ENCODE results near the gene FCER1G.

The FCER1G gene

DNA sequence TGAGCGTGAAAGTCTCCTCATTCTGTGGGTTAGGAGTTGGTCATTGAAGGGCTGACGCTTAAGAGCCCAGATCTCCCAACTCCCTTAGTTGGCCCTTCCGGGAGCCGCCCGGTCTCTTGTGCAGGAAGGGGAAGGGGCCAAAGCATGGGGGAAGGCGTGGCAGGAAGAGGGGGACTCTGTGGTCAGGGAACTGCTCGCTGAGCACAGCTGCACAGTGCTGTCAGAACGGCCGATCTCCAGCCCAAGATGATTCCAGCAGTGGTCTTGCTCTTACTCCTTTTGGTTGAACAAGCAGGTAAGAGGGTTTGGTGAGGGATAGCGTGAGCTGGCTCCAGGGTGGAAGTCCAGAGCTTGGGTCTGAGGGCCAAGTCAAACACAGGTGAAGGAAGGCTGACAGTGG is at the start of gene FCER1G:
TSS of gene FCER1G (plus strand) at position 220 of the 400 bp plus-strand sequence. CDS start at position 247, 27 bp downstream.
- no peak for DNase-seq (ENCODE audit: low read depth in 2 of 3, low spot score in 2 of 3)

- peak; percentile 77 to 82 (median 78) for DNase-seq (ENCODE audit: low read depth in 2 of 3, low spot score in 2 of 3)
Measured at GRCh38 chr1:161165742-161166668, 49.1 kb upstream of the FCER1G start, which contains the start of gene PPOX. TSS of gene PPOX (plus strand) at chr1:161166426. CDS start at chr1:161166848, 422 bp downstream.

- DNase-seq (ENCODE audit: low read depth in 2 of 3, low spot score in 2 of 3), result no peak
Measured at GRCh38 chr1:161166669-161167548, 48.2 kb upstream of the FCER1G start.

DNA sequence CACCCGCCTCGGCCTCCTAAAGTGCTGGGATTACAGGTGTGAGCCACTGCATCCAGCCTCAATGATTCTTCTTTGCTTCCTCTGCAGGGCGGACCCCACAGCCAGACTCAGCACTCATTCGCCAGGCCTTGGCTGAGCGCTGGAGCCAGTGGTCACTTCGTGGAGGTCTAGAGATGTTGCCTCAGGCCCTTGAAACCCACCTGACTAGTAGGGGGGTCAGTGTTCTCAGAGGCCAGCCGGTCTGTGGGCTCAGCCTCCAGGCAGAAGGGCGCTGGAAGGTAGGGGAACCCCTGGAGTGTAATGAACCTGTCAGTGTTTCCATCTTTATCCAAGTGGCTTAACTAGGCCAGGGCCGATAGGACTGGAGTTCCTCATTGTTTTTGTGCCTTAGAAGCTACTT is 46.2 kb upstream of the FCER1G start:
- DNase-seq (ENCODE audit: low read depth in 2 of 3, low spot score in 2 of 3), result no peak

GRCh38 chr1:161171191-161171590 is 43.9 kb upstream of the FCER1G start:
- DNase-seq (ENCODE audit: low read depth in 2 of 3, low spot score in 2 of 3), result no peak

DNA sequence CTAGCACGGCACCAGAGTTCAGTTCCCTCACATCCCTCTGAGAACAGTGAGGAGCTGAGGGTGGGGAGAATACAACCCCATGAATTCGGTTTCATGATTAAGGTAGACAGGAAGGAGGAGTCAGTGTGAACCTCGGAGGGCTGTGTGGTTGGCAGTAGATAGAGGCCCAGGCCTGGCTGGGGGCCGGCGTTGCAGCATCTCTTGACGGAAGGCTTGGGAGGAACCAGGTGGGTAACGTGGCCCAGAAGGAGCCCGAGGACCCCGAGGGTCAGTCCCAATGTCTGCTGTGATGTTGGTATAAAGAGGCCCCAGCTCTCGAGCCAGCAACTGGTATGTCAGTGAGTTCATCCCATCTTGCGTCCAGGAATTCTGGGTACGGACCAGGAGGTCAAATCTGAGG is 43.4 kb upstream of the FCER1G start:
- no peak for DNase-seq (ENCODE audit: low read depth in 2 of 3, low spot score in 2 of 3)

DNA sequence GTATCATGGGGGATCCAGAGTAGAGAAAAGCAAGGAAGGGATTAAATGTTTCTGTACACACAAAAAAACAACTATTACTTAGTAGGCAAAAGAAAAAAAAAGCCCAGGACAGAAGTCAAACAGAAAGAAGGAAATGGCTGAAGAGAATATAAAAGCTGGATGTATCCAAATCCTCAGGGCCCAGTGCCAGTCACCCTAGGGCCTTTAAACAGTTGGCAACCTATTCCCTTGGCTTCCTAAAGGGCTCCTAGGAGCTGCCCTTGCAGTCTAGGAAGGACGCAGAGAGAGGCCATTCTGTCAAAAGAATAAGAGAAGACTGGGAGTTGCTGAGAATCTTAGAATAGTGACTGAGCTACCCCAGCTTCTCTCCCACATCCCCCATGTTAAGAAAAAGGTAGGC is 42.7 kb upstream of the FCER1G start:
- DNase-seq (ENCODE audit: low read depth in 2 of 3, low spot score in 2 of 3), result no peak

DNA sequence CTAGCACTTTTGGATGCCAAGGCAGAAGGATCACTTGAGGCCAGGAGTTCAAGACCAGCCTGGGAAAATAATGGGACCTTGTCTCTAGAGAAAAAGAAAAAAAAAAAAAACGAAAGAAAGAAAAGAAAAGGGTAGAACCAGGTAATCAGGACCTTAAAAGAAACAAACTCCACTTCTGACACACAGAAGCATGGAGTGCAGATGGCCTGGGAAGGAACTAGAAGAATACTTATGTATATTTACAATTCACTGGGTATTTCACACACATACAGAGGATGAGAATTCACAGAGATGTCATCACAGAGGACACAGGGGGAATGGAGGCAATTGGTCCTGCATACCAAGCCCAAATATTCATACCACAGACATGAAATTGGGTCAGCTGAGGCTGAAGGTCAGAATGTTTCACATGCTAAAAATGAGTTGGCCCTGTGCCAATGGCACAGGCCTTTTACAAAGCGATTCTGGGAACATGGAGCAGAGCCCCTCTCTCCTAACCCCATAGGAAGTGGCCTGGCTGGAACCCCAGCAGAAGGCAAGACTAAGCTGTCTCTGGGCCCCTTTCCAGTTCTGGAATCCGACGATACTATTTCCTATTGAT is 42.2 kb upstream of the FCER1G start:
- no peak for DNase-seq (ENCODE audit: low read depth in 2 of 3, low spot score in 2 of 3)

DNA sequence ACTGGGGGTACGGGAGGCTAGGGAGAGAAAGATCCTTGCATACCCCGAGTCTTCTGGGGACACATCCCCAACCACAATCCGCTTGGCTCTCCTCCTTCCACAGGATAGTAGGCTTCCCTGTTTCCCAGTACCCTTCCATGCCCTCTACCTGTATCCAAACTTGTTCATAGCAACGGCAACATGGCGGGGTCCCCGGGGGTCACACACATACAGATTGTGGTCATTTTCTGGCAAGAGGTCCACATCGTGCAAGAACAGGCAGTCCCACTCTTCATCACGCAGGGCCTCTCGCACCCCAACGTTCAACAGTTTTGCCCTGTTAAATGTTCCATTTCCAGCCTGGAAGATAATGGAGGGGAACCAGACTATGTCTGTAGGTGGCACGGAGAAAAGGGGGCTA is 41.4 kb upstream of the FCER1G start:
- no peak for DNase-seq (ENCODE audit: low read depth in 2 of 3, low spot score in 2 of 3)

DNA sequence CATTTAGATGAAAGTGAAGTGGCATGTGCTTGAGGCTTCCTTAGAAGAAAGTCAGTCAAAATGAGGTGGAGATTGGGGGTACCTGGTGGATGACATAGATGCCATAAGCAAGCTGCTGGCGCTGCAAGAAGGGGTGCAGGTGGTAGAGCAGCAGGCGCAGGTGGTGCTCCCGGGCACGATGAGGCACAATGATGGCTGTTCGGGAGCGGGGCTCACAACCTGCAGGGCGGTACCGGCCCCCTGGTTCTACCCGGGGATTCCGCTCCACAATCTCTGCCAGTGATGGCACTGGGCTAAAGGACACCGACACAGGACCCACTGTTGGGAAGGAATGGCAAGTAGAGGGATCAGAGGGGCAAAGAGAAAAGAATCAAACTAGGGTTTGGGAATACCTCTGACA is 40.2 kb upstream of the FCER1G start:
- DNase-seq (ENCODE audit: low read depth in 2 of 3, low spot score in 2 of 3), result no peak

DNA sequence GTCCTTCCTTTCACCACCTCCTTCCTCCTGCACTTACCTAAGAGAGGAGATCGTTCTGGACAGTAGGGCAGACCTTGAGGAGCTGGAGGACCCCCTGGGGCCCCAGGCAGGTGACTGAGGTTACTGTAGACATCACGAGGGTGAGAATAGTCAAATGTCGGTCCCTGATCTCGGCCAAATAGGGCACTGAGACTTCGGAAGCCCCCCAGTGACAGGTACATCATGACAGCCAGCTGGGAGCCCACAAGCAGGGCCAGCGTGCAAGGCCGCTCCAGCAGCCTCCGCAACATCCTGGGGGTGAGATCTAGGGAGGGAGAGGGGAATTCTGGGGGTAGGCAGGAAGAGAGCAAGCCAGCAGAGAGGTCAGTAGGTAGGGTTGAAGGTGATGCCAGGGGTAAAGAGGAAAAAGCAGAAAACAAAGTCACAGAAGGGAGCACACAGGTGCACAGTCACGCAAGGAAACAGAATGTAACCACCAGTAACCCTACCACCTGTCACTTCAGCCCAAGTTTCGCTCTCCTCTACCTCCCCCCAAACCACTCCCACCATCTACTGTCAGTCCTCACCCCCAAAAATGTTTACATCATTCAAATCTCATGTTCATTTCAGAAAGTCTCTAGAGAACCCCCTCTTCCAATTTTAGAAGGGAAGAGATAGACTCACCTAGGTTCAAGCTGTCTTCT is 39.2 kb upstream of the FCER1G start:
- DNase-seq (ENCODE audit: low read depth in 2 of 3, low spot score in 2 of 3), result no peak

DNA sequence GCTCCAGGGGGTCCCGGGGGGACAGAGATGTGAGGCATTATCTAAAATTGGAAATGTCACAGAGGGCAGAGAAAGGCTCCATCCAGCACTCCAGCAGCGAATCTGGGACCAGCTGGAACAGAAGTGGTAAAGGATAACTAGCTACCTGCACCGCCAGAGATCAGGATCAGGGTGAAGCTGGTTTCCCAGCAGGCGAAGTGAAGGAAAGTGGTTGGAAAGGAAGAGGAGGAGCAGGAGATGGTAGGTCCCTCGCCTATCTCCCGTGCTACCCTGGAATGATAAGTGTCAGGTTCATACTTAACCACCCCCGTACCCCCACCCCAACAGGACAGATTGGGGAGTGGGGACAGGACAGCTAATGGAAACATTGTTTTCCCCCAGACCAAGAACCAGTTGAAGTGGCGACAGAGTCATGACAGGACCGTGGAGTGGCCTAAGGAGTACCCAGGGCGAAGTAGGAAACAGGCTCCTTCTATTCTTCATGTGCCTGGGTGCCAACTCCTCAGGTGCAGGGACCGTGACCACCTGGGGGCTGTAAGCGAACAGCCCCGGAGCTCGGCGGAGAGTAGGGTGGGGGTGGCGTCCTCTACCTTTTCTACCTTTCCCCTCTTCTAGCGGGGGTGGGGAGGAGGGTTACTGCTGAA is 38.5 kb upstream of the FCER1G start:
- DNase-seq (ENCODE audit: low read depth in 2 of 3, low spot score in 2 of 3), result no peak

GRCh38 chr1:161177112-161177935 is 37.8 kb upstream of the FCER1G start, which contains the start of gene B4GALT3:
TSS of gene B4GALT3 (minus strand) at chr1:161177507. CDS start at chr1:161176060, 1,447 bp downstream.
- DNase-seq (ENCODE audit: low read depth in 2 of 3, low spot score in 2 of 3), result peak; percentile 86 to 99 (median 99)

DNA sequence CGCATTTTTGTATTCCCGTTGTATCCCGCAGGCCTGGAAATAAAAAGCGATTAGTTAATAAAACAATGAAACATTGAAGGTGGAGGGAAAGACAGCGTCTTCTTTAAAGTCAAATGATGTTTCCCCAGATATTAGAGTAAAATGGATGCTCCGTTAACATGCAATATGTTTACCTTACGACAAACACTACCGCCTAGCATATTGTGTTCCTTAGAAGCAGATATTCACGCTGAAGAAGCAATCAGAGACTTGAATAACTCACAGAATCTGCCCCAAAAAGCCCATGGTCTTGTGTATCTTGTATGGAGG is 37.2 kb upstream of the FCER1G start:
- DNase-seq (ENCODE audit: low read depth in 2 of 3, low spot score in 2 of 3), result no peak

GRCh38 chr1:161179698-161180097 is 35.4 kb upstream of the FCER1G start:
- DNase-seq (ENCODE audit: low read depth in 2 of 3, low spot score in 2 of 3), result no peak

GRCh38 chr1:161180639-161181038 is 34.5 kb upstream of the FCER1G start:
- no peak for DNase-seq (ENCODE audit: low read depth in 2 of 3, low spot score in 2 of 3)

DNA sequence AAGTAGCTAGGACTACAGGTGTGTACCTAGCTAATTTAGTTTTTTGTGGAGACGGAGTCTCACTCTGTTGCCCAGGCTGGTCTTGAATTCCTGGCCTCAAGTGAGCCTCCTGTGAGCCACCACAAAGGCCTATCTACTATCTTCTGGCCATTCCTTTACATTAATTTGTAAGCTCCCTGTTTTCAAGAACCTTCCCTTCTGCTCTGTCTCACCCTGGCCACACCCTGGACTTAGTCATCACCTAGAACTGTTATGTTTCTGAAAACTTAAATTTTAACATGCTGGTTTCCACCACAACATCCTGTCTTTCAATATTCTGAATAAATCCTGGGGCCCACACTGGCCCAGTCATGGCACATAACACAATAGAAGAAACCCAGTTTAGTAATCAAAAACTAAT is 32.9 kb upstream of the FCER1G start:
- no peak for DNase-seq (ENCODE audit: low read depth in 2 of 3, low spot score in 2 of 3)

DNA sequence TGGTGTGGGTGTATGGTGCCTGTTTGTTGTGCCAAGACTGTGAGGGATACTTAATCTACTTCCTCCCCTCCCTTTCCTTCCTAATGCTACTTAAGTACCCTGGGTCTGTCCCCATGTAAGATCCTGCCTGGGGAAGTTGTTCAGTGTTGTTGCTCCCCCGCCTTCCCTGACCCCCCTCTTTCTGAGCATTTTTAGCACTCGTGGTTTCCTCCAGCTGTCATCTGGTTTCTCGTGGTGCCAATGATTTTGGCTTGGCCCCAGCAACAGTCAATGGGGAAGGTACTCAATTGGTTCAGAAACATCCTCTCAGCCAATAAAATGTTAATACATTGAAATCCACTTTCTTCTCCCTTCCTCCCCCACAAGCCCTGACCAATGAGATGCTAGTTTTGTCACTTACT is 29.8 kb upstream of the FCER1G start:
- DNase-seq (ENCODE audit: low read depth in 2 of 3, low spot score in 2 of 3), result no peak

DNA sequence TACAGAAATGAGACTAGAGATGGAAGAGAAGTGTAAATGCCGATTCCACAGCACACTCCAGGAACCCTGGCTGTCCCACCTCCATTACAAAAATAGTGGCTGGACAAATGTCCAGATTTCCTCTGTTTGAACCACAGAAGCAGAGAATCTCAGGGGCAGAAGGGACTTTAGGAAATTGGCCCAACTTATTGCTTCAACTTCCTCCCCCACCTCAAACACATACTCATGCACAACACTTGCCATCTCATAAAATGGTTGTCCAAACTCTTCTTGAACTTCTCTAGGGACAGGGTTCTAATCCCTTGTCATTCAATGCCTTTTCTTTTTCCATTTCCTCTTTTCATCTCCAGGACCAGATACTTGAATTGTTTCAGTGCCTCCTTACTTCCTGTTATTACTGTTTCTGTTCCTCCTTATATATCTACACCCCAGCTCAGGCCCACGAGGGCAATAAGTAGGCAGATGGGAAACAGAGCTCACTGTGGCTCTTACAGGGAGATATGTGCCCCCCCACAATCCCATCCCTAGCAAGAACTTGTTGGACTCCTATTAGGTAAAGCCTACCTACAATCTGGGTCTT is 29.3 kb upstream of the FCER1G start:
- no peak for DNase-seq (ENCODE audit: low read depth in 2 of 3, low spot score in 2 of 3)
